ENCODE results near the gene HNRNPA3. TPM values are rescaled to one million over a fixed set of nuclear protein-coding genes. Genes with fewer than 3 reads are reported as not detected.

The HNRNPA3 gene
- total RNA-seq, 1 experiment from 2014 or later, result 328 TPM

GRCh38 chr2:177239932-177240630 is 27.5 kb downstream of the HNRNPA3 start:
- Histone ChIP-seq H3K4me1 (ENCODE audit: control insufficient read depth in 1 of 2, insufficient read depth in 2 of 2, low read length in 2 of 2) (peaks cover 49 to 54% of the 10 kb centered on the region in 2 experiments), H3K27ac (ENCODE audit: low read depth, low read length) (peak overlapping the region; percentile 2), H3K4me2 (ENCODE audit: low read length) (peak overlapping the region; percentile 76), H3K9ac (ENCODE audit: low read length) (peak overlapping the region; percentile 59), H3K9me2 (ENCODE audit: insufficient read depth) (no peaks in the 10 kb centered on the region), H2AFZ (ENCODE audit: low read depth, low read length, poor library complexity, severe bottlenecking) (no peak overlapping the region), H3K4me3 (replicated peaks in 1 of 2; ENCODE audit: low read depth in 1 of 2, low read length in 2 of 2) (no peak overlapping the region), H3K27me3 (ENCODE audit: insufficient read depth, low read length) (no peaks in the 10 kb centered on the region), H4K20me1 (ENCODE audit: insufficient read depth) (peaks cover 7% of the 10 kb centered on the region; the same call in 1 of the 2 replicates), H3K9me3 (ENCODE audit: control insufficient read depth in 1 of 2, insufficient read depth in 1 of 2, low read depth in 1 of 2, low read length in 2 of 2) (no peaks in the 10 kb centered on the region), H3K79me2 (ENCODE audit: insufficient read depth, low read length) (peaks cover 100% of the 10 kb centered on the region), H3K36me3 (ENCODE audit: control insufficient read depth in 1 of 2, insufficient read depth in 2 of 2, low read length in 2 of 2) (no peaks in the 10 kb centered on the region; a peak in 1 of 4 replicates)
- intact Hi-C loops (cut with micrococcal nuclease), result no loop called here
- ChIA-PET CTCF (interaction anchor here (1.1 to 1.8 kb wide), 2 partner anchors 15 to 76 kb away, joined by 3 to 5 read pairs; no protein-coding TSS in a partner anchor), RAD21 (ENCODE audit: low non-redundant PET in 1 of 2, low total read pairs in 2 of 2, uncharacterized antibody in 2 of 2, unreplicated experiment in 2 of 2) (interaction anchor here in 1 of 2 experiments (0.7 kb wide), 1 partner anchor 76 kb away, joined by 3 read pairs; no protein-coding TSS in a partner anchor), POLR2A (interaction anchor here (1.3 to 2.1 kb wide), 3 partner anchors 16 to 25 kb away, joined by 3 to 6 read pairs (median 4); partner anchors contain the start of gene NFE2L2)
- TF ChIP-seq MAX (IDR thresholded peaks at IDR 0.05), result peak; percentile 29; the same call in 1 of the 2 replicates
- TF ChIP-seq CTCF (IDR thresholded peaks at IDR 0.05 in 2 of 3, conservative IDR thresholded peaks at IDR 0.05 in 1 of 3; ENCODE audit: borderline replicate concordance in 1 of 3, insufficient read depth in 1 of 3, low read depth in 2 of 3, low read length in 2 of 3), result no peak
- BruUV-seq (replicated peaks), result no TSS peak
- peak; percentile 14; the same call in 1 of the 2 replicates for ATAC-seq
- no peak for DNase-seq (ENCODE audit: low read depth, low spot score)

GRCh38 chr2:177241711-177242120 is 29.1 kb downstream of the HNRNPA3 start:
- peaks cover 100% of the 10 kb centered on the region for H3K79me2 ChIP-seq (ENCODE audit: insufficient read depth, low read length)
- H3K9me3 ChIP-seq (ENCODE audit: control insufficient read depth in 1 of 2, insufficient read depth in 1 of 2, low read depth in 1 of 2, low read length in 2 of 2), result no peaks in the 10 kb centered on the region
- H3K27me3 ChIP-seq (ENCODE audit: insufficient read depth, low read length), result no peaks in the 10 kb centered on the region
- ATAC-seq (no peak), DNase-seq (ENCODE audit: low read depth, low spot score) (no peak)
- H2AFZ ChIP-seq (ENCODE audit: low read depth, low read length, poor library complexity, severe bottlenecking), result no peak overlapping the region
- H3K4me2 ChIP-seq (ENCODE audit: low read length), result peak overlapping the region; percentile 76
- RAD21 ChIA-PET (ENCODE audit: low non-redundant PET in 1 of 2, low total read pairs in 2 of 2, uncharacterized antibody in 2 of 2, unreplicated experiment in 2 of 2), result no interaction called here
- peaks cover 3% of the 10 kb centered on the region; the same call in 1 of the 2 replicates for H4K20me1 ChIP-seq (ENCODE audit: insufficient read depth)
- H3K9me2 ChIP-seq (ENCODE audit: insufficient read depth), result no peaks in the 10 kb centered on the region
- H3K27ac ChIP-seq (ENCODE audit: low read depth, low read length), result peak overlapping the region; percentile 81
- POLR2A ChIA-PET, result interaction anchor here (0.6 to 1.2 kb wide), 3 partner anchors 9 to 23 kb away, joined by 3 to 4 read pairs (median 3); partner anchors contain the start of gene NFE2L2
- intact Hi-C loops (cut with micrococcal nuclease), result loop anchor here (1.0 kb wide), 1 partner anchor 29 kb away; the partner anchor contains the start of gene HNRNPA3
- peak overlapping the region; percentile 27 to 48 for H3K4me3 ChIP-seq (replicated peaks in 1 of 2; ENCODE audit: low read depth in 1 of 2, low read length in 2 of 2)
- H3K9ac ChIP-seq (ENCODE audit: low read length), result peak overlapping the region; percentile 59
- TF ChIP-seq SRF (IDR thresholded peaks at IDR 0.05; ENCODE audit: low read depth) (no peak), EZH2 (IDR thresholded peaks at IDR 0.05) (no peak), TCF7L2 (IDR thresholded peaks at IDR 0.05; ENCODE audit: borderline replicate concordance, extremely low read depth, insufficient read depth, insufficient read length) (no peak), ELF1 (IDR thresholded peaks at IDR 0.05; ENCODE audit: borderline replicate concordance, low read depth) (no peak), EGR1 (IDR thresholded peaks at IDR 0.05; ENCODE audit: low read depth) (no peak), ATF3 (IDR thresholded peaks at IDR 0.05) (no peak), CEBPB (IDR thresholded peaks at IDR 0.05; ENCODE audit: low read depth) (no peak), POLR2AphosphoS5 (IDR thresholded peaks at IDR 0.05; ENCODE audit: low read depth, low read length) (no peak), REST (IDR thresholded peaks at IDR 0.05; ENCODE audit: low read depth) (no peak), SIN3A (IDR thresholded peaks at IDR 0.05; ENCODE audit: low read depth) (no peak), RAD21 (IDR thresholded peaks at IDR 0.05; ENCODE audit: low read depth) (no peak)
- peaks cover 63 to 71% of the 10 kb centered on the region in 2 experiments for H3K4me1 ChIP-seq (ENCODE audit: control insufficient read depth in 1 of 2, insufficient read depth in 2 of 2, low read length in 2 of 2)
- CTCF ChIA-PET, result no interaction called here
- no TSS peak for BruUV-seq (replicated peaks)
- no peaks in the 10 kb centered on the region; a peak in 1 of 4 replicates for H3K36me3 ChIP-seq (ENCODE audit: control insufficient read depth in 1 of 2, insufficient read depth in 2 of 2, low read length in 2 of 2)
